Neural cell (in vitro differentiated cells): Measurements from ENCODE around the gene TMEM201. TPM values are rescaled to one million over a fixed set of nuclear protein-coding genes. Genes with fewer than 3 reads are reported as not detected.

Experiments used
- H2AFZ ChIP-seq: fragments of 200-600, 300-800 bp; sonication (generic), shearing (Covaris generic); 2 replicates; pipeline ENCODE4 v1.6.0; 2014; ENCODE audit warnings: low read depth, mild to moderate bottlenecking, antibody characterized with exemption, low read length, moderate library complexity
- H3F3A ChIP-seq: fragments of 200-600 bp; shearing (Covaris generic); 2 replicates; pipeline ENCODE4 v1.6.1; 2016; ENCODE audit warnings: mild to moderate bottlenecking, moderate library complexity, mixed read lengths, antibody characterized with exemption, low read length; ENCODE audit not compliant: insufficient read depth, poor library complexity, severe bottlenecking
- H3K27ac ChIP-seq: fragments of 200-600, 300-800 bp; sonication (generic), shearing (Covaris generic); 2 replicates; pipeline ENCODE4 v1.5.1; 2014; ENCODE audit warnings: mild to moderate bottlenecking, low read length, moderate library complexity
- H3K27me3 ChIP-seq: fragments of 300-800, 200-600 bp; sonication (generic), shearing (Covaris generic); 2 replicates; pipeline ENCODE4 v1.6.0; 2014; ENCODE audit warnings: mild to moderate bottlenecking, low read depth, low read length, moderate library complexity; ENCODE audit not compliant: insufficient read depth
- H3K36me3 ChIP-seq: fragments of 300-800, 200-600 bp; sonication (generic), shearing (Covaris generic); 2 replicates; pipeline ENCODE4 v1.5.1; 2014; ENCODE audit warnings: mild to moderate bottlenecking, antibody characterized with exemption, low read length, moderate library complexity; ENCODE audit not compliant: insufficient read depth
- H3K4me2 ChIP-seq: fragments of 300-800, 200-600 bp; sonication (generic), shearing (Covaris generic); 2 replicates; pipeline ENCODE4 v1.6.0; 2014; ENCODE audit warnings: mild to moderate bottlenecking, low read length
- H3K4me3 ChIP-seq: fragments of 300-800, 200-600 bp; sonication (generic), shearing (Covaris generic); 2 replicates; pipeline ENCODE4 v1.5.1; 2014; ENCODE audit warnings: mild to moderate bottlenecking, low read length, moderate library complexity
- H3K79me2 ChIP-seq: fragments of 200-600 bp; shearing (Covaris generic); replicated peaks from 2 replicates; pipeline ENCODE4 v1.6.0; 2014; ENCODE audit warnings: mild to moderate bottlenecking, low read length, moderate library complexity; ENCODE audit not compliant: insufficient read depth
- H3K9ac ChIP-seq: fragments of 300-800, 200-600 bp; sonication (generic), shearing (Covaris generic); 2 replicates; pipeline ENCODE4 v1.6.1; 2016; ENCODE audit warnings: mild to moderate bottlenecking, low read length, mixed read lengths
- H3K9me2 ChIP-seq: fragments of 200-600 bp; shearing (Covaris generic); 2 replicates; pipeline ENCODE4 v1.6.1; 2016; ENCODE audit warnings: mild to moderate bottlenecking, low read length, mixed read lengths; ENCODE audit not compliant: insufficient read depth
- H3K9me3 ChIP-seq: fragments of 200-600, 300-800 bp; sonication (generic), shearing (Covaris generic); 2 replicates; pipeline ENCODE4 v1.6.1; 2016; ENCODE audit warnings: mild to moderate bottlenecking, mixed run types, low read length, moderate library complexity, mixed read lengths
- H4K20me1 ChIP-seq: fragments of 200-600 bp; shearing (Covaris generic); 2 replicates; pipeline ENCODE4 v1.6.1; 2016; ENCODE audit warnings: mild to moderate bottlenecking, mixed run types; ENCODE audit not compliant: insufficient read depth
- CTCF ChIP-seq: fragments of 450-650 bp; IDR thresholded peaks from 2 replicates; pipeline ENCODE4 v1.5.1; 2014; ENCODE audit warnings: antibody characterized with exemption, mild to moderate bottlenecking, moderate library complexity; ENCODE audit not compliant: poor library complexity, severe bottlenecking
- EP300 ChIP-seq: fragments of 450-650 bp; conservative IDR thresholded peaks from 2 replicates; pipeline ENCODE4 v1.6.1; 2014; ENCODE audit warnings: antibody characterized with exemption, mild to moderate bottlenecking, moderate library complexity; ENCODE audit not compliant: poor library complexity, severe bottlenecking
- EZH2 ChIP-seq: fragments of 200-600, 300-800 bp; shearing (Covaris generic), sonication (generic); IDR thresholded peaks from 2 replicates; pipeline ENCODE4 v1.6.1; 2014; ENCODE audit warnings: antibody characterized with exemption, low read length, borderline replicate concordance, mild to moderate bottlenecking; ENCODE audit not compliant: insufficient read depth, poor library complexity, severe bottlenecking
- MXI1 ChIP-seq: fragments of 450-650 bp; conservative IDR thresholded peaks from 2 replicates; pipeline ENCODE4 v1.6.1; 2014; ENCODE audit warnings: antibody characterized with exemption, mild to moderate bottlenecking; ENCODE audit not compliant: poor library complexity, severe bottlenecking
- POLR2AphosphoS5 ChIP-seq: IDR thresholded peaks from 2 replicates; pipeline ENCODE4 v1.6.1; 2012
- RAD21 ChIP-seq: fragments of 450-650 bp; conservative IDR thresholded peaks from 2 replicates; pipeline ENCODE4 v1.6.1; 2014; ENCODE audit warnings: antibody characterized with exemption, mild to moderate bottlenecking, moderate library complexity
- REST ChIP-seq: IDR thresholded peaks from 2 replicates; pipeline ENCODE4 v1.6.1; 2012; ENCODE audit warnings: borderline replicate concordance
- SMC3 ChIP-seq: fragments of 450-650 bp; conservative IDR thresholded peaks from 2 replicates; pipeline ENCODE4 v1.6.1; 2014; ENCODE audit warnings: antibody characterized with exemption, mild to moderate bottlenecking, moderate library complexity; ENCODE audit not compliant: poor library complexity
- TAF1 ChIP-seq: IDR thresholded peaks from 2 replicates; pipeline ENCODE4 v1.6.1; 2012; ENCODE audit warnings: low read depth
- polyA plus RNA-seq: library from polyadenylated mRNA; depleted of rRNA; stranded (reverse); fragments of >200 nt; gene quantifications from 2 replicates; pipeline ENCODE4 v1.2.3, GENCODE V29; 2014

TMEM201 gene
- polyA plus RNA-seq, 1 donor from 2014 or later = 7.3 TPM

- Histone ChIP-seq H3K36me3 (no peaks in the 10 kb centered on the region), H4K20me1 (no peaks in the 10 kb centered on the region), H3K4me2 (no peak overlapping the region), H3K9me3 (no peaks in the 10 kb centered on the region), H3K9ac (no peak overlapping the region), H2AFZ (no peak overlapping the region), H3K27me3 (no peaks in the 10 kb centered on the region), H3K27ac (no peak overlapping the region), H3K9me2 (no peaks in the 10 kb centered on the region), H3K79me2 (no peaks in the 10 kb centered on the region), H3F3A (no peaks in the 10 kb centered on the region), H3K4me3 (no peak overlapping the region)
- TF ChIP-seq CTCF (no peak), POLR2AphosphoS5 (no peak), TAF1 (no peak), REST (no peak), MXI1 (no peak), SMC3 (no peak), EZH2 (no peak), EP300 (no peak), RAD21 (no peak)
These were observed 21.8 kb downstream of the TMEM201 start for GRCh38 chr1:9610548-9610947.

- Histone ChIP-seq H3K4me3 (no peak overlapping the region), H3F3A (no peaks in the 10 kb centered on the region), H2AFZ (no peak overlapping the region), H3K27ac (no peak overlapping the region), H3K79me2 (no peaks in the 10 kb centered on the region), H3K4me2 (no peak overlapping the region), H3K9ac (no peak overlapping the region), H3K36me3 (no peaks in the 10 kb centered on the region), H4K20me1 (no peaks in the 10 kb centered on the region), H3K9me3 (no peaks in the 10 kb centered on the region), H3K27me3 (no peaks in the 10 kb centered on the region), H3K9me2 (no peaks in the 10 kb centered on the region)
- TF ChIP-seq RAD21 = no peak
These were observed 23.0 kb downstream of the TMEM201 start for GRCh38 chr1:9611716-9612115.
